GM18508 (cell line): ENCODE data around the gene SSBP4.

Source experiments
- ATAC-seq: cut with Tn5 transposase; IDR thresholded peaks from one replicate; pipeline ENCODE4 v1.9.1; 2021; ENCODE audit warnings: moderate number of reproducible peaks; ENCODE audit not compliant: insufficient read depth, unreplicated experiment

The SSBP4 gene

GRCh38 chr19:18461471-18461870 lies 42.3 kb downstream of the SSBP4 start:
- ATAC-seq = no peak

DNA sequence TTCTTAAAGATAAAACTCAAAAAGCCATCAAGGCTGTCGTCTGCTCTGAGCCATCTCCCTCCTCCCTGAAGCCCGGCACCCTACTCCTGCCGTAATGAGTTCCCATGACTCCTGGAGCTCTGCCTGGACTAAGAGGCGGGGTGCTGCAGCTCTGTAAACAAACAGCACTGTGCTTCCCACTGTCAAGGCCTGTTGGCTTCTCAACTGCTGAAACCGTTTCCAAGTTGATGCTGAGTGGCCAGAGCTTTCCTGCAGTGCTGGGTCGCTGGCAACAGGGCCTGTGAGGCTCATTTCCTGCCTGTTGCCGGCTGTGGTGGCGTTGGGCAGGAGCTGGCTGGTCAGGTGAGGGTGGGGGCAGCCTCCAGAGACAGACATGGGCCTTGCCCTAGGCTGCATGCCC lies 45.4 kb downstream of the SSBP4 start:
- ATAC-seq = no peak

- ATAC-seq = no peak
Observed at GRCh38 chr19:18465214-18465963, 46.2 kb downstream of the SSBP4 start.

DNA sequence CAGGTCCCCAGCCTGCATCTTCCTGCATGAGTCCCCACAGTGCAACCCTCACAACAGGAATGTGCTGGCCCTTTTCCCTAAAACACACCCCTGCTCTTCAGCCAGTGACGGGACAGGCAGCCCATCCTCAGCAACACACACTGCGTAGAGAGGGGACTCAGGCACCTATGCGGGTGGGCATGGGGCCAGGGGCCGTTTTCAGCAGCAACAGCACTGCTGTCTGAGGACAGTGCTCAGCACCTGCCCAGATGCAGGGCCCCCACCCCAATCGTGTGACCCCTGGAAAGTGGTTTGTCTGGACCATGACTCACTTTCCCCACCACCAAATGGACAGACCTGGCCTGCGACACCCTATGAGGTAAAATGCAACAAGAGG lies 46.8 kb downstream of the SSBP4 start:
- no peak for ATAC-seq

DNA sequence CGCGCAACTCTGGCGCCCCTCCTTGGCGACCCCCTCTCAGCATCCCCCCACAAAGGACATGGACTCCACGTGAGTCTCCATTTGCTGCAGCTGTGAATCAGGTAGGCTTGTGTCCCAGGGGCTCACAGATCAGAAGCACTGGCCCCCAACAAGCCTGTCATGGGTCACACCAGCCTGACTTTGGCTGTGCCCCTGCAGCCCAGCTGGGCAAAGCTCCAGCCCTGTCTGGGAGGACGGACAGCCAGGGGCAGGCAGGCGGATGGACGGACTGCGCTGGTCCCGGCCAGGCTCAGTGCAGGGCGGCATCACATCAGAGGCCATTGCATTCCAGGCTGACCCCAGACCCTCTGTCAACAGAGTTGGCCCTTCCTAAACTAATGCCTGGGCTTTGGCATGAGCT lies 47.2 kb downstream of the SSBP4 start:
- ATAC-seq = no peak

DNA sequence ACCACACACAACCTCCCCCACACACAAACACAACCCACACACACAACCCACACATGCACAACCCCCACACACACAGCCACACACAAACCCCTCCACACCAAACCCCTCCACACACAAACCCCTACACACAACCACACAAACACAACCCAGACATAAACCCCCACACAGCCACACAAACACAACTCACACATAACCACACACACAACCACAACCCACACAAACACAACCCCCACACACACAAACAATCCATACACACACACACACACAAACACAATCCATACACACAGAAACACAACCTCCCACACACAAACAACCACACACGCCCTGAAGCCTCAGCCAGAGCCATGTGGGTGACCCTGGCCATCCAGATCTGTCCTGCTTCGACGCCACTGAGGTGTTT lies 48.8 kb downstream of the SSBP4 start:
- no peak for ATAC-seq

GRCh38 chr19:18468517-18468916 lies 49.3 kb downstream of the SSBP4 start:
- no peak for ATAC-seq

DNA sequence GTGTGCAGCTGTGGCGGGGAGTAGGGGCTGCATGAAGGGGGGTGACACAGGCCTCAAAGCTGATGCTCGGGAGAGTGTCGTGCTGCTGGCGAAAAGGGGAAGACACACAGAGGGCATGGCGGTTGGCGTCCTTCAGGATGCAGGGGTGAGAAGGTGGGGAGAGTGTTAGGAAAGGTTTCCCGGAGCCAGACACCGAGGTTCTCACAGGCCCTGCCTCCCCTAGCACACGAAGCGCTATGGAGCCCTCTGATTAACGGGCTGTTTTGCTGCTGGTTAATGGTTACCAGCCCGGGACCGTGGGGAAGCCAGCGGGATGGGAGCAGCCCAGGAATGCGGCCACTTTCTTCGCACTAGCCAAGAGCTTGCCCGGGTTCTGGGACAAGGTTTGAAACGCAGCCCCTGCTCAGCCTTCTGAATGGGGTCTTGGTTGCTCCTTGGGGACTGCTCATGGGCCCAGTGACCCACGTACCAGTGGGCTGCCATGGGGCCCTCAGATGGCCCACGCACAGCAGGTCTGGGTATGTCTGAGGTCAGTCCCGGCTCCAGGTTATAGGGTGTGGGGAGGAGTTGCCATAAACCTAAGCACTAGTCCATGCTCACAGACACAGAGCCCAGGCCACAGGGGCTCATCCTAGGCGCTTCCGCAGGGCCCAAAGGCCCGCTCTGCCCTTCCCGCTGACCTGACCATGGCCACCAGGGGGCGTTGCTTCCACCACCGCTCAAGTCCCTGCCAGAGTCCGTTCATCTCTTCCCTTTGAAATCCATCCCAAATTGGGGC lies 50.1 kb downstream of the SSBP4 start:
- no peak for ATAC-seq

GRCh38 chr19:18470787-18471186 lies 51.6 kb downstream of the SSBP4 start:
- no peak for ATAC-seq

- ATAC-seq = no peak
Observed at GRCh38 chr19:18473003-18473705, 54.0 kb downstream of the SSBP4 start.

DNA sequence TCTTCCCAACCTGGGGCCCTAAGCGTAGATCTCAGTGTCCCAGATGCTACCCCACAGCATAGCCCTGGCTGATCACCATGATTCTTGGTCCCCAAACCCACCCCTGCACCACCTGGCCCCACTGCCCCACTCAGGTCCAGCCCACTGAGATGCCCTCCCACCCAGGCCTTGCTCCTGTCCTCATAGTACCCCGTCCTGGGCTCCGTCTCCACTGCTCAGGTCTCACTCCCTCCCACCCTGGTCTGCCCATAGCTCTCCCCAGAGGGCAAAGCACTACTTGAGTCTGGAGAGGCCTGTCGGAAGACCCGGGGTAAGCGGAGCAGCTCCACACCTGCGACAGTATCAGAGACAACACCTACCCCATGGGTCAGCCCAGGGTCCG lies 54.5 kb downstream of the SSBP4 start:
- no peak for ATAC-seq

- no peak for ATAC-seq
Observed at GRCh38 chr19:18474366-18474887, 55.2 kb downstream of the SSBP4 start.

DNA sequence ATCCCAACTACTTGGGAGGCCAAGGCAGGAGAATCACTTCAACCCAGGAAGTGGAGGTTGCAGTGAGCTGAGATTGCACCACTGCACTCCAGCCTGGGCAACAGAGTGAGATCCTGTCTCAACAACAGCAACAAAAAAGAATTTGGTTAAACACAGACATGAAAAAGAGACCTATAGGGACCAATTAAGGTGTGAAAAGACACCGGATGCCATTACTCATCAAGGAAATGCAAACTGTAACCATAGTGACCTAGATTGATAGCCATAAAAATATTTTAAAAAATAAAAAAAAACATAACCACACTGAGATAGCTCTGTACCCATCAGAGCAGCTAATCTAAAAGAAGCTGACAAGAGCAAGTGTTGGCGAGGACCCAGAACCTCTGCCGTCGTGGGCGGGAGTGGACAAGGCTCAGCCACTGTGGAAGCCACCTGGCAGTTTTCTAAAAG lies 55.8 kb downstream of the SSBP4 start:
- ATAC-seq = no peak

DNA sequence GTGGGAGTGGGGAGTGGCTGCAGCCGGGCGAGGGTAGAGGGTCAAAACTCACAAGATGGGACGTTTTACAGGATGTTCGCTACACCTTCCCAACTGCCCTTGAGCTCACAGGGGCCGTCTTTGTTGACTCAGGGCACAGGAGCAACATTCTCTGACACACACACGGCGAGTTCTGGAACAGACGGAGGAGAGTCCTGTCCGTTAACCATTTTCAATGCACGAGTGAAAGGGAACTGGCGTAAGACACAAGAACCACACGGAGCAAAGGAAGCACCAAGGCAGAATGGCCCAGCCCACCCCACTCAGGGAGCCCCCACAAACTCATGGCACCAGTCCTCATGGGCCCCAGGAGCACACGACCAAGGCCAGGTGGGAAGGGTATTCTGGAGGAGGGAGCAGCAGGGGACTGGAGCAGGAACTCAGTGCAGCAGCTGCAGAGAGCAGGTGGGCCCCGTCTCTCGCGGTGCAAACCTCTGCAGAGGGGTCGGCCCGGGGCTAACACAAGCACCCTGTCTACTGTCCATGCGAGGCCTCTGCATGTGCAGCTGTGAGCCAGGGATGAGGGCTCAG lies 56.6 kb downstream of the SSBP4 start:
- ATAC-seq = no peak

GRCh38 chr19:18476507-18477041 lies 57.4 kb downstream of the SSBP4 start:
- ATAC-seq = no peak

GRCh38 chr19:18477042-18477779 lies 58.0 kb downstream of the SSBP4 start:
- ATAC-seq = no peak

GRCh38 chr19:18477974-18478373 lies 58.8 kb downstream of the SSBP4 start:
- no peak for ATAC-seq

DNA sequence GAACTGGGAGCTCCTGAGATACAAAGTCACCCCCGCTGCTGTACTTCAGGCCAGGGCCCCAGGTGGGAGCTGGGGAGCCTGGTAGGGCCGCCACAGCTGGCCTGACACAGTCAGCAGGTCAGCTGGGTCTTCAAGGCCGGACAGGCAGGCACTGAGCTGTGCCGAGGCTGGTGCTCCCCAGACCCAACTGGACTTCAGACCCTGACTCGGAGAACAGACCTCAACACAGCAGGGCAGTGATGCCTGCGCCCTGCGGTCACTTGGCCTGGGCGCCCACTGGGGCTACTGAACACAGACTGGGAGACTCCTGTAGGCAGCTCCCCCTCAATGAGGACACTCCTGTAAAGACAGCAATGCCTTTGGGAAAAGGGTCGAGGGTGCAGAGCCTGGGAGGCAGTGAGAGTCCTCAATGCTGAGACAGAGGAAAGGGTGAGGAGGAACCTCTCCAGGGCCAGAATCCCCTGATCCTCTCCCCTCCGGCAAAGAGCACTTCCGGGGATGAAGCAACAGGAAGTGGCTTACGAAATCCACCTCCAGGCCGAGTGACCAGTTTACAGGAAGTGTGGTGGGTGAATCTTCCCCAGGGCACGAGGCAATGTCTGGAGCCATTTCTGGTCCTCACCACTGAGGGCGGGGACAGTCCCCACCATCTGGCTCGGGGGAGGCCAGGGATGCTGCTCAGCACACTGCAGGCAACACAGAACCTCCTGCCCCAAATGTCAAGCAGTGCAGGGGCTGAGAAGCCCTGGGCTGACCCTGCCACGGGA lies 59.5 kb downstream of the SSBP4 start:
- ATAC-seq = no peak
